Mucosa of rectum (tissue), 2 donors: ENCODE data around the gene METRN.
A peak's percentile ranks its signal among the peaks of the same experiment; 100 is the strongest.

Source experiments
- H3K27ac ChIP-seq, 2 donors: one replicate each; pipeline ENCODE4 v1.7.0; 2013; ENCODE audit warnings: inconsistent platforms in 2 of 2, low read depth in 2 of 2, low read length in 2 of 2
- H3K27me3 ChIP-seq, 2 donors: one replicate each; pipeline ENCODE4 v1.7.0; 2013; ENCODE audit warnings: low read length in 2 of 2; ENCODE audit not compliant: control insufficient read depth in 2 of 2, insufficient read depth in 2 of 2
- H3K36me3 ChIP-seq, 2 donors: one replicate each; pipeline ENCODE4 v1.7.0; 2013; ENCODE audit warnings: low read length in 2 of 2; ENCODE audit not compliant: control insufficient read depth in 2 of 2, insufficient read depth in 2 of 2
- H3K4me1 ChIP-seq, 2 donors: one replicate each; pipeline ENCODE4 v1.7.0; 2013; ENCODE audit warnings: low read length in 2 of 2, mild to moderate bottlenecking in 1 of 2; ENCODE audit not compliant: control insufficient read depth in 2 of 2, insufficient read depth in 2 of 2
- H3K4me3 ChIP-seq, 2 donors: one replicate each; pipeline ENCODE4 v1.7.0; 2013; ENCODE audit warnings: low read length in 2 of 2
- H3K9ac ChIP-seq, 2 donors: one replicate each; pipeline ENCODE4 v1.7.0; 2013; ENCODE audit warnings: low read length in 2 of 2, low read depth in 1 of 2, mild to moderate bottlenecking in 1 of 2
- H3K9me3 ChIP-seq, 2 donors: one replicate each; pipeline ENCODE4 v1.7.0; 2013; ENCODE audit warnings: low read length in 2 of 2; ENCODE audit not compliant: control insufficient read depth in 2 of 2
- donor health status: healthy.
- donor health status: Normal muscosa, but diverticular disease.

METRN gene

DNA sequence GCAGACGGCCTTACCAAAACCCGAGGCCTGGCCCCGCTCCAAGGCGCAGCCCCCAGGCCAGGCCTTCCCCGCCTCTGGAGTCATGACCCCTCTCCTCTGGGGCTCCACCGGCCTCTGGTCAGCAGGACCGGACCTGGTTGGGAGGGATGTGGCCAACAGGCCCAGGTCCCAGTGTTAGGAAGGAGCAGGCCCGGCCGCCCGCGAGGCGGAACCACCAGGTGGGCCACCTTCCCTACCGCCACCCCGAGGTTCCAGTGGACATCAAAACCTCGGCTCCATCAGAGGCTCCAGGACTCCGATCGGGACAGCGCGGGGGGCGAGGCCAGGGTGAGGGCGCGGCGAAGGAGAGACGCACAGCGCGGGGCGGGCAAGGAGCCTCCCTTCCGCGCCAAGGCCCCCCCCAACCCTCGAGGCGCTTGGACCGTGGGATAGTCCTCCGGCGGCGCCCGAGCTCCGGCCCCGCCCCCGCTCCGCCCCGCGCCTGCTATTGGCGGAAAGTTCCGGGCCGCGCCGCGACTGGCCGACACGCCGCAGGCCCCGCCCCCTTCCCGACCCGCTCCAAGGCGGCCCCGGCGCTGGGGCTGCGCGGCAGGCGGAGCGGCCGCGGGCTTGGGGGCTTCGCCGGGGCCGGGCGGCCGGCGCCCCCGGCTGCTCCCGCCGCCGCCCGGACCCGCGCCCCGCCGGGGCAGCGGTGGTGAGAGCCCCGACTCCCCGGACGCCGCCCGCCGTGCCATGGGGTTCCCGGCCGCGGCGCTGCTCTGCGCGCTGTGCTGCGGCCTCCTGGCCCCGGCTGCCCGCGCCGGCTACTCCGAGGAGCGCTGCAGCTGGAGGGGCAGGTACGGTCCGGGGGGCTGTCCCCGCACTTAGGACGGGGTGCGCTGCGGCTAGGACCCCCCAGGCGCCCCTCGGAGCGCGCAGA is at the start of gene METRN:
METRN (plus strand) TSS at position 561 of the 919 bp plus-strand sequence; CDS start at position 733, 172 bp downstream.
- H3K4me1 ChIP-seq, result peaks cover 28 to 31% of the 10 kb centered on the region in 2 donors
- H3K27me3 ChIP-seq, result peaks cover 13 to 28% of the 10 kb centered on the region in 2 donors
- H3K9ac ChIP-seq, result peak within 1 kb of the TSS in 1 of 2 donors; percentile 43
- H3K4me3 ChIP-seq, result peak within 1 kb of the TSS; percentile 48 to 61
- no peaks in the 10 kb centered on the region for H3K9me3 ChIP-seq
- no peak within 1 kb of the TSS for H3K27ac ChIP-seq
- H3K36me3 ChIP-seq, result no peaks in the 10 kb centered on the region

DNA sequence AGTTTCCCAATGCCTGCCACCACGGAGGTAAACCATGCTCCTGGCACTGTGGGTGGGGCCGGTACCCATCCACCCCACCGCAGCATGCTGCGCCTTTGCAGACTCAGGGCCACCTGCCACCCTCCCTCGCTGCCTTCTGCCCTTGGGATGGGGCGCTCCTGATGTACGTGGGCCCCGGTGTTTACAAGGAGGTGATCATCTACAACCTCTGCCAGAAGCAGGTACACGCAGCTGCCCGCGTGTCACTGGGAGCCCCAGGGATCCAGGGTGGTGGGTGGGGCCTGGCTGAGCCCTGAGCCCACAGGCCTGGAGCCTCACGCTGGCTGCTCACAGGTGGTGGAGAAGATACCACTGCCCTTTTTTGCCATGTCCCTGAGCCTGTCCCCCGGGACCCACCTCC is 48.3 kb upstream of the METRN start:
- Histone ChIP-seq H3K27ac (no peak overlapping the region), H3K27me3 (no peaks in the 10 kb centered on the region), H3K9me3 (no peaks in the 10 kb centered on the region), H3K4me1 (peaks cover 12 to 15% of the 10 kb centered on the region in 2 donors), H3K4me3 (no peak overlapping the region), H3K9ac (no peak overlapping the region), H3K36me3 (peaks cover 16 to 21% of the 10 kb centered on the region in 2 donors)

DNA sequence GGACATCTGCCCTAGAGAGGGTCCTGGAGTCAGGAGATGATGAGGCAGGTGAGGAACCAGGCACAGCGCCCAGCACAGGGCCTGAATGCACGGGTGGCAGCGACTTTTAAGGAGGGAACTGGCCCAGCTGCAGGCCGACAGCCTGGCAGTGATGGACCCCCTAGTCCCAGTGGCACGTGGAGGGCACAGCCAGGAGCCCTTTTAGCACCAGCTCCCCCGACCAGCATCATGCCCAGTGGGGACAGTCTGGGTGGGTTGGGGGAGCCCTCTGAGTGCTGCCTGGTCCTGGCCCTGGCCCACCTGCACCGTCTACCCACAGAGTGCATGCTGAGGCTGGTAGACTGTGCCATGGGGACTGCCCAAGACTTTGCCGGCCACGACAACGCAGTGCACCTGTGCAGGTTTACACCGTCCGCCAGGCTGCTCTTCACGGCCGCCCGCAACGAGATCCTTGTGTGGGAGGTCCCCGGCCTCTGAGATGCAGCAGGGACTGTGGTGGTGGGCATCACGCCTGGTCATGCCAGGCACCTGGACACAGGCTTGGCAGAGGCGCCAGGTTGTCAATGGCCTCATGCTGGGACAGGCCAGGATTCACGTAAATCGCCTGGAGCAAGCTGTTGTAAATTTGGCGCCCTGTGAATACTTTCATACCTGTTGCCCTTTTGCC is 47.7 kb upstream of the METRN start:
- H3K9ac ChIP-seq, result peak overlapping the region; percentile 65 to 87

DNA sequence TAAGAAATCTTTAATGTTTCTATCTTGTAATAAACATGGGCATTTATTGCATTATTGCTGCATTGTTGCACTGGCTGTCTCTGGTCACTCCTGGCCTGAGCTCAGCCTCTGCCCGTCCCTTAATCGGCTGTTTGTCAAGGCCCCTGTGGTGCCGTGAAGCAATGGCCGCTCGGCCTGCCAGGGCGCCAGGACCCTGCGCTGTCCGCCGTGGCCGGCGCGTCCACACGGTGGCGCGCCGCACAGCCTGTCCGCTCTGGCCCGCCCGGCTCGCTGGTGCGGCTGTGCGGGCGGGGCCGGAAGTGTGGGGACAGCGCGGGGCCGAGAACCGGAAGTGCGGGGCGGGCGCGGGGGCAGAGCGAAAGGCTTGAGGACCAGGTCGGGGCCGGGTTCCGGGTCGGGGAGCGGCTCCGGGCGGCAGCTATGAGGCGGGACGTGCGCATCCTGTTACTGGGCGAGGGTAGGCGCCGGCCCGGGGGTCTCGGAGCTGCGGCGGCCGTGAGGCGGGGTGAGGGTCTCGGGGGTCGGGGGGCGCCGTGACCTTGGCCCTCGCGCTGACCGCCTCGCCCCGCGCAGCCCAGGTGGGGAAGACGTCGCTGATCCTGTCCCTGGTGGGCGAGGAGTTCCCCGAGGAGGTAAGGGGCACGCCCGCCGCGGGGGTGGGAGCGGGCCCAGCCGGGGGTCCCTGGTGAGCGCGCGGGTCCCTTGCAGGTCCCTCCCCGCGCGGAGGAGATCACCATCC is 47.0 kb upstream of the METRN start, which contains the start of gene RHOT2:
RHOT2 (plus strand) TSS at position 353 of the 739 bp plus-strand sequence; CDS start at position 421, 68 bp downstream.
- H3K9me3 ChIP-seq, result no peaks in the 10 kb centered on the region
- H3K36me3 ChIP-seq, result peaks cover 25 to 32% of the 10 kb centered on the region in 2 donors
- H3K27ac ChIP-seq, result peak within 1 kb of the TSS; percentile 78 to 80
- H3K9ac ChIP-seq, result peak within 1 kb of the TSS; percentile 77 to 87
- no peaks in the 10 kb centered on the region for H3K27me3 ChIP-seq
- H3K4me3 ChIP-seq, result peak within 1 kb of the TSS; percentile 73 to 81
- H3K4me1 ChIP-seq, result peaks cover 12 to 13% of the 10 kb centered on the region in 2 donors

More for the DNA sequence above, 47.7 kb upstream of the METRN start:
- peak overlapping the region; percentile 78 to 80 for H3K27ac ChIP-seq
- H3K27me3 ChIP-seq, result no peaks in the 10 kb centered on the region
- H3K4me1 ChIP-seq, result peaks cover 12 to 13% of the 10 kb centered on the region in 2 donors
- peaks cover 20 to 25% of the 10 kb centered on the region in 2 donors for H3K36me3 ChIP-seq
- H3K4me3 ChIP-seq, result peak overlapping the region in 1 of 2 donors; percentile 57
- H3K9me3 ChIP-seq, result no peaks in the 10 kb centered on the region

DNA sequence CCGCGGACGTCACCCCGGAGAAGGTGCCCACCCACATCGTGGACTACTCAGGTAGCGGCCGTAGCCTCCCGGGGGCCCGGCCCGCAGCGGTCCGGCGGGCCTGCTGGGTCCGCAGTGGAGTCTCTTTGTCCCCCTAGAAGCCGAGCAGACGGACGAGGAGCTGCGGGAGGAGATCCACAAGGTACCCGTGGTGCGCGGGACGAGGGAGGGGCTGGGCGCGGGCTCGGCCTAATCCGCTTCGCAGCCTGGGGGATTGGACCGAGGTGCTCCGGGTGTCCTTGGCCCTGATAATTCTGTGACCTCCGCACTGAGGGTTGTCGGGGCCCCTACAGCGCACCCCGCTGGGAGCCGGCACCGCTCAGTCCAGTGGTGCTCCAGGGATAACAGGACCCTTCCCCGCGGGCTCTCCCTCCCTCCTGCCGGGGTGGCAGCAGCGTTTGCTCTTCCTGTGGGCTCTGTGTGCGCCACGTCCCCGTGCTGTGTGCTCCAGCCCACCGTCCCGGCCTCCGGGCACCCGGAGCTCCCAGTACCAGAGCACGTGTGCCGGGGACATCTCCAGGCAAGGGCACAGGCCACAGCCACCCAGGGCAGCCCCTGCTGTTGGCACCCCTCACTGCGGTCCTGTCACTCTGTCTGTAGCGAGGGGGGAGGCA is 46.3 kb upstream of the METRN start:
- Histone ChIP-seq H3K9ac (peak overlapping the region; percentile 77 to 87), H3K27me3 (no peaks in the 10 kb centered on the region), H3K36me3 (peaks cover 30 to 37% of the 10 kb centered on the region in 2 donors), H3K9me3 (no peaks in the 10 kb centered on the region), H3K4me3 (peak overlapping the region; percentile 73 to 81), H3K4me1 (peaks cover 12 to 13% of the 10 kb centered on the region in 2 donors), H3K27ac (peak overlapping the region; percentile 78 to 80)

GRCh38 chr16:669666-670065 is 45.3 kb upstream of the METRN start:
- Histone ChIP-seq H3K4me1 (peaks cover 13 to 14% of the 10 kb centered on the region in 2 donors), H3K36me3 (peaks cover 30 to 37% of the 10 kb centered on the region in 2 donors), H3K9ac (no peak overlapping the region), H3K27me3 (no peaks in the 10 kb centered on the region), H3K4me3 (no peak overlapping the region), H3K9me3 (no peaks in the 10 kb centered on the region), H3K27ac (no peak overlapping the region)

DNA sequence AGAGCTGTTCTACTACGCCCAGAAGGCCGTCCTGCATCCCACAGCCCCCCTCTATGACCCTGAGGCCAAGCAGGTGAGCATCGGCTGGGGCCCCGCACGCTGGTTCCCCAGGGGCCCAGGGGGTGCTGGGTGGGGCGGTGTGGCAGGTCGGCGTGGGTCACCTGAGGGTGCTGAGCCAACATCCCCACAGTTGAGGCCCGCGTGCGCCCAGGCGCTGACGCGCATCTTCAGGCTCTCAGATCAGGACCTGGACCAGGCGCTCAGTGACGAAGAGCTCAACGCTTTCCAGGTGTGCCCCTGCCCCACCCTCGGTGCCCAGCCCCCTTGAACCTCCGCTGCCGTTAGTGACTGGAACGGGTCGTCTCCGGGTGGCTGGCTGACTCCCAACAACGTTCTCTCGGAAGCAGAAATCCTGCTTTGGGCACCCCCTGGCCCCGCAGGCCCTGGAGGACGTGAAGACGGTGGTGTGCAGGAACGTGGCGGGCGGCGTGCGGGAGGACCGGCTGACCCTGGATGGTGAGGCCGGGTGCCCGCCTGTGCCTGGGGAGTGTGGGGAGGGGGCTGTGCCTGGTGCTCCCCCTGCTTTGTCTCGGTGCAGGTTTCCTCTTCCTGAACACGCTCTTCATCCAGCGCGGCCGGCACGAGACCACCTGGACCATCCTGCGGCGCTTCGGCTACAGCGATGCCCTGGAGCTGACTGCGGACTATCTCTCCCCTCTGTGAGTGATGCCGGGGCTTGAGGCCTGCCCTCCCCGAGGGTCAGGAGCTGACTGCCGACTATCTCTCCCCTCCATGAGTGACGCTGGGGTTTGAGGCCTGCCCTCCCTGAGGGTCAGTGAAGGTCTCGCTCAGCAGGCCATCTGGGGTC is 44.2 kb upstream of the METRN start:
- Histone ChIP-seq H3K27ac (no peak overlapping the region), H3K36me3 (peaks cover 30 to 37% of the 10 kb centered on the region in 2 donors), H3K4me1 (peaks cover 22% of the 10 kb centered on the region in 2 donors), H3K9me3 (no peaks in the 10 kb centered on the region), H3K4me3 (no peak overlapping the region), H3K9ac (no peak overlapping the region), H3K27me3 (no peaks in the 10 kb centered on the region)

- H3K36me3 ChIP-seq, result peaks cover 30 to 37% of the 10 kb centered on the region in 2 donors
- no peak overlapping the region for H3K4me3 ChIP-seq
- H3K9ac ChIP-seq, result no peak overlapping the region
- H3K27ac ChIP-seq, result no peak overlapping the region
- H3K4me1 ChIP-seq, result peaks cover 28 to 29% of the 10 kb centered on the region in 2 donors
- no peaks in the 10 kb centered on the region for H3K9me3 ChIP-seq
- no peaks in the 10 kb centered on the region for H3K27me3 ChIP-seq
These were observed 43.4 kb upstream of the METRN start for GRCh38 chr16:671353-672131.
